ENCODE measurements around the gene DMTF1. TPM values are rescaled to one million over a fixed set of nuclear protein-coding genes. Genes with fewer than 3 reads are reported as not detected.

The DMTF1 gene
- total and polyA plus RNA-seq, 2 of the 4 experiments (the other 2 are of a cell fraction), result 59.0 to 69.0 TPM

DNA sequence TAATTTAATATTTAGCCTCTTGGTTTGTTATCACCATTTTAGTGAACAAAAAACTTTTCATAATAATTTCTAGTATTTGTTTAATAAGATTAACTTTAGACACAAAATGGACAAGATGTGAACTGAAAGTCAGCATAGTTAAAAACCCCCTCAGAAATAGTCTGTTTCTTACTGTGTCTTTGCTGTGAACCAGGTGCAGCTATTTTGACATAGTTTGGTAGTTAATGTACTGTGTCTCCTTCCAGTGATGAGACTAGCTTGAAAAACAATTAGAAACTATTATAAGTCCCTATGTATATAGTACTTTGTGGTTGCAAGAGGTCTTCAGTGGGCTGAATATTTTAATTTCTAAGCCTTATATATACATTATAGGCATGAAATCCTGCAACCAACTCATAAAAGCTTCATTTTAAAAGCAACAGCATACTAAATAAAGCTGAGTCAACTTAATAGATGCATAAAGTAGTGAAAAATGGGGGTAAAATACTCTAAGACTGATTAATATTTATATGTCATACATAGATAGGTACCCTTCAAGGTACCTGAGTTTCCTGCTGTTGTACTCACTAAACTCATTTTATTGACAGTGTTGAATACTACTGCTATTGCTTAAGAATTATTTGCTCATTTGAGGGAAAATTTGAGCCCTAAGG is 19.2 kb downstream of the DMTF1 start:
- H2BK15ac ChIP-seq (ENCODE audit: low read depth, low read length), result no peak overlapping the region
- H2AK9ac ChIP-seq (replicated peaks; ENCODE audit: low read depth, low read length, poor library complexity), result no peak overlapping the region
- no TSS peak for BruUV-seq (replicated peaks)
- H2AFZ ChIP-seq (replicated peaks; ENCODE audit: low read length, poor library complexity), result no peak overlapping the region
- H2BK120ac ChIP-seq (ENCODE audit: low read depth, low read length), result no peak overlapping the region
- no peak overlapping the region for H2BK5ac ChIP-seq (ENCODE audit: low read depth, low read length, poor library complexity, severe bottlenecking)
- DNase-seq (no peak), ATAC-seq (ENCODE audit: low read depth) (no peak)
- H3K4me2 ChIP-seq (ENCODE audit: low read depth, low read length), result no peak overlapping the region
- H3K9me3 ChIP-seq (ENCODE audit: control insufficient read depth, insufficient read depth, low read length), result no peaks in the 10 kb centered on the region
- TF ChIP-seq RCOR1 (IDR thresholded peaks at IDR 0.05; ENCODE audit: insufficient replicate concordance, low read length) (no peak), RFX5 (IDR thresholded peaks at IDR 0.05; ENCODE audit: low read depth, low read length) (no peak), NFE2L2 (IDR thresholded peaks at IDR 0.05; ENCODE audit: low read depth, low read length) (no peak), CHD1 (IDR thresholded peaks at IDR 0.05; ENCODE audit: low read depth, low read length) (no peak), USF2 (IDR thresholded peaks at IDR 0.05; ENCODE audit: low read depth, low read length) (no peak), MAZ (IDR thresholded peaks at IDR 0.05; ENCODE audit: borderline replicate concordance, low read depth, low read length) (no peak), FOS (IDR thresholded peaks at IDR 0.05; ENCODE audit: low read depth, low read length) (no peak), CEBPB (IDR thresholded peaks at IDR 0.05; ENCODE audit: low read depth, low read length) (no peak), MAFK (IDR thresholded peaks at IDR 0.05; ENCODE audit: low read depth, low read length) (no peak), SMC3 (IDR thresholded peaks at IDR 0.05; ENCODE audit: low read depth, low read length) (no peak), RAD21 (IDR thresholded peaks at IDR 0.05; ENCODE audit: low read length) (no peak), POLR2A (IDR thresholded peaks at IDR 0.05; ENCODE audit: low read depth, low read length) (no peak), BHLHE40 (IDR thresholded peaks at IDR 0.05; ENCODE audit: low read depth, low read length) (no peak), MXI1 (IDR thresholded peaks at IDR 0.05; ENCODE audit: borderline replicate concordance, low read depth, low read length) (no peak)
- TF ChIP-seq, protein P1, sequence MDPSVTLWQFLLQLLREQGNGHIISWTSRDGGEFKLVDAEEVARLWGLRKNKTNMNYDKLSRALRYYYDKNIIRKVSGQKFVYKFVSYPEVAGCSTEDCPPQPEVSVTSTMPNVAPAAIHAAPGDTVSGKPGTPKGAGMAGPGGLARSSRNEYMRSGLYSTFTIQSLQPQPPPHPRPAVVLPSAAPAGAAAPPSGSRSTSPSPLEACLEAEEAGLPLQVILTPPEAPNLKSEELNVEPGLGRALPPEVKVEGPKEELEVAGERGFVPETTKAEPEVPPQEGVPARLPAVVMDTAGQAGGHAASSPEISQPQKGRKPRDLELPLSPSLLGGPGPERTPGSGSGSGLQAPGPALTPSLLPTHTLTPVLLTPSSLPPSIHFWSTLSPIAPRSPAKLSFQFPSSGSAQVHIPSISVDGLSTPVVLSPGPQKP (IDR thresholded peaks at IDR 0.05; ENCODE audit: borderline replicate concordance, low read depth, low read length), result no peak
- TF ChIP-seq, protein P2, sequence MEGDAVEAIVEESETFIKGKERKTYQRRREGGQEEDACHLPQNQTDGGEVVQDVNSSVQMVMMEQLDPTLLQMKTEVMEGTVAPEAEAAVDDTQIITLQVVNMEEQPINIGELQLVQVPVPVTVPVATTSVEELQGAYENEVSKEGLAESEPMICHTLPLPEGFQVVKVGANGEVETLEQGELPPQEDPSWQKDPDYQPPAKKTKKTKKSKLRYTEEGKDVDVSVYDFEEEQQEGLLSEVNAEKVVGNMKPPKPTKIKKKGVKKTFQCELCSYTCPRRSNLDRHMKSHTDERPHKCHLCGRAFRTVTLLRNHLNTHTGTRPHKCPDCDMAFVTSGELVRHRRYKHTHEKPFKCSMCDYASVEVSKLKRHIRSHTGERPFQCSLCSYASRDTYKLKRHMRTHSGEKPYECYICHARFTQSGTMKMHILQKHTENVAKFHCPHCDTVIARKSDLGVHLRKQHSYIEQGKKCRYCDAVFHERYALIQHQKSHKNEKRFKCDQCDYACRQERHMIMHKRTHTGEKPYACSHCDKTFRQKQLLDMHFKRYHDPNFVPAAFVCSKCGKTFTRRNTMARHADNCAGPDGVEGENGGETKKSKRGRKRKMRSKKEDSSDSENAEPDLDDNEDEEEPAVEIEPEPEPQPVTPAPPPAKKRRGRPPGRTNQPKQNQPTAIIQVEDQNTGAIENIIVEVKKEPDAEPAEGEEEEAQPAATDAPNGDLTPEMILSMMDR (conservative IDR thresholded peaks at IDR 0.05; ENCODE audit: low read depth, low read length), result no peak
- H3K4me1 ChIP-seq (ENCODE audit: control insufficient read depth, insufficient read depth, low read length), result no peaks in the 10 kb centered on the region
- H4K20me1 ChIP-seq (ENCODE audit: insufficient read depth, low read length), result no peaks in the 10 kb centered on the region; the same call in 1 of the 2 replicates
- ChIA-PET POLR2A (ENCODE audit: unreplicated experiment) (no interaction called here), CTCF (no interaction called here)
- no peak overlapping the region for H3K9ac ChIP-seq (ENCODE audit: low read depth, low read length)
- H4K91ac ChIP-seq (ENCODE audit: insufficient read depth, low read depth, low read length), result no peak overlapping the region
- no peak overlapping the region for H3K4me3 ChIP-seq (ENCODE audit: insufficient read depth, low read depth, low read length)
- no peak overlapping the region for H3K23ac ChIP-seq (ENCODE audit: low read depth, low read length)
- no peak overlapping the region for H3K14ac ChIP-seq (replicated peaks; ENCODE audit: low read depth, low read length)
- dilution Hi-C loops (cut with HindIII; ENCODE audit: low sequenced_read_pairs, unreplicated experiment), result no loop called here
- H4K5ac ChIP-seq (ENCODE audit: low read depth, low read length), result no peak overlapping the region
- no peak overlapping the region for H3K27ac ChIP-seq (ENCODE audit: insufficient read depth, low read length)
- no peak overlapping the region for H3K18ac ChIP-seq (ENCODE audit: low read depth, low read length)
- peaks cover 2% of the 10 kb centered on the region; the same call in 1 of the 2 replicates for H3K9me1 ChIP-seq (ENCODE audit: insufficient read depth, low read length)
- H3K4ac ChIP-seq (ENCODE audit: low read depth, low read length), result no peak overlapping the region
- H3K79me1 ChIP-seq (ENCODE audit: low read depth in 1 of 2, low read length in 2 of 2), result peaks cover 10 to 26% of the 10 kb centered on the region in 2 experiments
- no peaks in the 10 kb centered on the region for H3K27me3 ChIP-seq (ENCODE audit: control insufficient read depth, insufficient read depth, low read length)
- no peak overlapping the region for H4K8ac ChIP-seq (ENCODE audit: low read depth in 2 of 2, low read length in 2 of 2)
- H2BK20ac ChIP-seq (ENCODE audit: low read depth, low read length), result no peak overlapping the region
- intact Hi-C loops (cut with micrococcal nuclease), result loop anchor here (2.0 kb wide), 1 partner anchor 17 kb away; no protein-coding TSS in a partner anchor
- peaks cover 46% of the 10 kb centered on the region for H3K36me3 ChIP-seq (ENCODE audit: control insufficient read depth, insufficient read depth, low read length)
- in situ Hi-C loops (cut with MboI; ENCODE audit: low sequenced_read_pairs), result no loop called here
- no peak overlapping the region for H2AK5ac ChIP-seq (ENCODE audit: low read depth, low read length)
- H3K56ac ChIP-seq (ENCODE audit: extremely low read depth, insufficient read depth, low read length), result no peak overlapping the region

Data from IMR-90 (cell line).